ENCODE data around the gene SFXN1.

DNA sequence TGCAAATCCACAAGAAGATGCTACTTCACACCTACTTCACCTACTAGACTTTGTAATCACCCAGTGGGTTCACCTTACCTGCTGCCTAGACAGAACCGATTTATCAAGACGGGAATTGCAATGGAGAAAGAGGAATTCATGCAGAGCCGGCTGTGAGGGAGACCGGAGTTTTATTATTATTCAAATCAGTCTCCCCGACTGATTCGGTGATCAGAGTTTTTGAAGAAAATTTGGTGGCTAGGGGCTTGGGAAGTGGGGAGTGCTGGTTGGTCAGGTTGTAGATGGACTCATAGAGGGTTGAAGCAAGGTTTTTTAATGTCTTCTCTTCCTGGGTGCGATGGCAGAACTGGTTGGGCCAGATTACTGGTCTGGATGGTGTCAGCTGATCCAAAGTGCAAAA, 23.4 kb downstream of the SFXN1 start:
- TF ChIP-seq, protein P1, sequence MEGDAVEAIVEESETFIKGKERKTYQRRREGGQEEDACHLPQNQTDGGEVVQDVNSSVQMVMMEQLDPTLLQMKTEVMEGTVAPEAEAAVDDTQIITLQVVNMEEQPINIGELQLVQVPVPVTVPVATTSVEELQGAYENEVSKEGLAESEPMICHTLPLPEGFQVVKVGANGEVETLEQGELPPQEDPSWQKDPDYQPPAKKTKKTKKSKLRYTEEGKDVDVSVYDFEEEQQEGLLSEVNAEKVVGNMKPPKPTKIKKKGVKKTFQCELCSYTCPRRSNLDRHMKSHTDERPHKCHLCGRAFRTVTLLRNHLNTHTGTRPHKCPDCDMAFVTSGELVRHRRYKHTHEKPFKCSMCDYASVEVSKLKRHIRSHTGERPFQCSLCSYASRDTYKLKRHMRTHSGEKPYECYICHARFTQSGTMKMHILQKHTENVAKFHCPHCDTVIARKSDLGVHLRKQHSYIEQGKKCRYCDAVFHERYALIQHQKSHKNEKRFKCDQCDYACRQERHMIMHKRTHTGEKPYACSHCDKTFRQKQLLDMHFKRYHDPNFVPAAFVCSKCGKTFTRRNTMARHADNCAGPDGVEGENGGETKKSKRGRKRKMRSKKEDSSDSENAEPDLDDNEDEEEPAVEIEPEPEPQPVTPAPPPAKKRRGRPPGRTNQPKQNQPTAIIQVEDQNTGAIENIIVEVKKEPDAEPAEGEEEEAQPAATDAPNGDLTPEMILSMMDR (IDR thresholded peaks at IDR 0.05; ENCODE audit: low read depth, low read length, missing input control), result no peak
- TF ChIP-seq, protein P2, sequence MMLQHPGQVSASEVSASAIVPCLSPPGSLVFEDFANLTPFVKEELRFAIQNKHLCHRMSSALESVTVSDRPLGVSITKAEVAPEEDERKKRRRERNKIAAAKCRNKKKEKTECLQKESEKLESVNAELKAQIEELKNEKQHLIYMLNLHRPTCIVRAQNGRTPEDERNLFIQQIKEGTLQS (IDR thresholded peaks at IDR 0.05), result no peak
- TF ChIP-seq RAD21 (IDR thresholded peaks at IDR 0.05) (no peak), JUND (IDR thresholded peaks at IDR 0.05) (no peak), RXRA (IDR thresholded peaks at IDR 0.05) (no peak), GABPA (IDR thresholded peaks at IDR 0.05 in 1 of 2, conservative IDR thresholded peaks at IDR 0.05 in 1 of 2) (no peak), YY1 (IDR thresholded peaks at IDR 0.05) (no peak), EGR1 (IDR thresholded peaks at IDR 0.05; ENCODE audit: low read depth in 2 of 2) (no peak), SP1 (IDR thresholded peaks at IDR 0.05) (no peak), TAF1 (conservative IDR thresholded peaks at IDR 0.05) (no peak), FOXA1 (IDR thresholded peaks at IDR 0.05) (no peak)
- TF ChIP-seq, protein P3, sequence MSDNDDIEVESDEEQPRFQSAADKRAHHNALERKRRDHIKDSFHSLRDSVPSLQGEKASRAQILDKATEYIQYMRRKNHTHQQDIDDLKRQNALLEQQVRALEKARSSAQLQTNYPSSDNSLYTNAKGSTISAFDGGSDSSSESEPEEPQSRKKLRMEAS (IDR thresholded peaks at IDR 0.05), result no peak
- TF ChIP-seq, protein P4, sequence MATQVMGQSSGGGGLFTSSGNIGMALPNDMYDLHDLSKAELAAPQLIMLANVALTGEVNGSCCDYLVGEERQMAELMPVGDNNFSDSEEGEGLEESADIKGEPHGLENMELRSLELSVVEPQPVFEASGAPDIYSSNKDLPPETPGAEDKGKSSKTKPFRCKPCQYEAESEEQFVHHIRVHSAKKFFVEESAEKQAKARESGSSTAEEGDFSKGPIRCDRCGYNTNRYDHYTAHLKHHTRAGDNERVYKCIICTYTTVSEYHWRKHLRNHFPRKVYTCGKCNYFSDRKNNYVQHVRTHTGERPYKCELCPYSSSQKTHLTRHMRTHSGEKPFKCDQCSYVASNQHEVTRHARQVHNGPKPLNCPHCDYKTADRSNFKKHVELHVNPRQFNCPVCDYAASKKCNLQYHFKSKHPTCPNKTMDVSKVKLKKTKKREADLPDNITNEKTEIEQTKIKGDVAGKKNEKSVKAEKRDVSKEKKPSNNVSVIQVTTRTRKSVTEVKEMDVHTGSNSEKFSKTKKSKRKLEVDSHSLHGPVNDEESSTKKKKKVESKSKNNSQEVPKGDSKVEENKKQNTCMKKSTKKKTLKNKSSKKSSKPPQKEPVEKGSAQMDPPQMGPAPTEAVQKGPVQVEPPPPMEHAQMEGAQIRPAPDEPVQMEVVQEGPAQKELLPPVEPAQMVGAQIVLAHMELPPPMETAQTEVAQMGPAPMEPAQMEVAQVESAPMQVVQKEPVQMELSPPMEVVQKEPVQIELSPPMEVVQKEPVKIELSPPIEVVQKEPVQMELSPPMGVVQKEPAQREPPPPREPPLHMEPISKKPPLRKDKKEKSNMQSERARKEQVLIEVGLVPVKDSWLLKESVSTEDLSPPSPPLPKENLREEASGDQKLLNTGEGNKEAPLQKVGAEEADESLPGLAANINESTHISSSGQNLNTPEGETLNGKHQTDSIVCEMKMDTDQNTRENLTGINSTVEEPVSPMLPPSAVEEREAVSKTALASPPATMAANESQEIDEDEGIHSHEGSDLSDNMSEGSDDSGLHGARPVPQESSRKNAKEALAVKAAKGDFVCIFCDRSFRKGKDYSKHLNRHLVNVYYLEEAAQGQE (IDR thresholded peaks at IDR 0.05), result no peak
- TF ChIP-seq, protein P5, sequence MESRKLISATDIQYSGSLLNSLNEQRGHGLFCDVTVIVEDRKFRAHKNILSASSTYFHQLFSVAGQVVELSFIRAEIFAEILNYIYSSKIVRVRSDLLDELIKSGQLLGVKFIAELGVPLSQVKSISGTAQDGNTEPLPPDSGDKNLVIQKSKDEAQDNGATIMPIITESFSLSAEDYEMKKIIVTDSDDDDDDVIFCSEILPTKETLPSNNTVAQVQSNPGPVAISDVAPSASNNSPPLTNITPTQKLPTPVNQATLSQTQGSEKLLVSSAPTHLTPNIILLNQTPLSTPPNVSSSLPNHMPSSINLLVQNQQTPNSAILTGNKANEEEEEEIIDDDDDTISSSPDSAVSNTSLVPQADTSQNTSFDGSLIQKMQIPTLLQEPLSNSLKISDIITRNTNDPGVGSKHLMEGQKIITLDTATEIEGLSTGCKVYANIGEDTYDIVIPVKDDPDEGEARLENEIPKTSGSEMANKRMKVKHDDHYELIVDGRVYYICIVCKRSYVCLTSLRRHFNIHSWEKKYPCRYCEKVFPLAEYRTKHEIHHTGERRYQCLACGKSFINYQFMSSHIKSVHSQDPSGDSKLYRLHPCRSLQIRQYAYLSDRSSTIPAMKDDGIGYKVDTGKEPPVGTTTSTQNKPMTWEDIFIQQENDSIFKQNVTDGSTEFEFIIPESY (IDR thresholded peaks at IDR 0.05), result no peak

Data from liver (tissue), 3 donors.